ENCODE results near the gene SCARF2.

GRCh38 chr22:20408891-20409290 is 28.7 kb downstream of the SCARF2 start:
- TF ChIP-seq CTCF (IDR thresholded peaks at IDR 0.05 in 8 of 11, conservative IDR thresholded peaks at IDR 0.05 in 3 of 11): no peak
- TF ChIP-seq POLR2A (IDR thresholded peaks at IDR 0.05): no peak
- no peak for TF ChIP-seq POLR2AphosphoS5 (IDR thresholded peaks at IDR 0.05)

Measured in spleen (tissue), 7 donors.